ENCODE measurements around the gene BCR. TPM values are rescaled to one million over a fixed set of nuclear protein-coding genes. Genes with fewer than 3 reads are reported as not detected.
A peak's percentile ranks its signal among the peaks of the same experiment; 100 is the strongest.

Gene BCR
- total RNA-seq, 4 donors from 2014 or later: 36.9 to 514 (median 91.0) TPM

- no peak overlapping the region for H3K27ac ChIP-seq
- H3K4me3 ChIP-seq: no peak overlapping the region
- TF ChIP-seq EP300 (IDR thresholded peaks at IDR 0.05; ENCODE audit: low read depth) (no peak), POLR2A (IDR thresholded peaks at IDR 0.05) (no peak), CTCF (IDR thresholded peaks at IDR 0.05) (no peak), POLR2AphosphoS5 (IDR thresholded peaks at IDR 0.05) (no peak)
- in situ Hi-C loops (cut with MboI; ENCODE audit: low pct_ligation_motif_present in 1 of 4, low pct_unique_long_range_greater_than_20kb in 1 of 4, low sequenced_read_pairs in 3 of 4) (no loop called here), intact Hi-C loops (cut with DNase I; ENCODE audit: low total_unique reads) (no loop called here)
- peaks cover 0 to 6% (median under 1%) of the 10 kb centered on the region in 4 donors for H3K4me1 ChIP-seq
- H3K9me3 ChIP-seq: no peaks in the 10 kb centered on the region
- 91% methylated on average over 57 of the region's 60 CpGs; no CpG with 5 or more reads in 1 of the 2 donors for WGBS, 2 donors (ENCODE audit: low coverage in 1 of 2)
- no peaks in the 10 kb centered on the region for H3K27me3 ChIP-seq
- no peak for DNase-seq
- H3K36me3 ChIP-seq: peaks cover 0 to 10% (median 0%) of the 10 kb centered on the region in 4 donors
These were observed 82.4 kb downstream of the BCR start for GRCh38 chr22:23262518-23263332.

GRCh38 chr22:23263651-23264555, 83.6 kb downstream of the BCR start:
- Histone ChIP-seq H3K27me3 (no peaks in the 10 kb centered on the region), H3K27ac (no peak overlapping the region), H3K36me3 (peaks cover 0 to 10% (median 2%) of the 10 kb centered on the region in 4 donors), H3K4me3 (no peak overlapping the region), H3K9me3 (no peaks in the 10 kb centered on the region), H3K4me1 (peaks cover 0 to under 1% (median 0%) of the 10 kb centered on the region in 4 donors)
- in situ Hi-C loops (cut with MboI; ENCODE audit: low pct_ligation_motif_present in 1 of 4, low pct_unique_long_range_greater_than_20kb in 1 of 4, low sequenced_read_pairs in 3 of 4): no loop called here
- intact Hi-C loops (cut with DNase I; ENCODE audit: low total_unique reads): no loop called here
- no peak for TF ChIP-seq EP300 (IDR thresholded peaks at IDR 0.05; ENCODE audit: low read depth)
- 88% methylated on average over 20 of the region's 20 CpGs; no CpG with 5 or more reads in 1 of the 2 donors for WGBS, 2 donors (ENCODE audit: low coverage in 1 of 2)
- peak; percentile 22 for DNase-seq

GRCh38 chr22:23264610-23265367, 84.5 kb downstream of the BCR start:
- H3K27ac ChIP-seq: no peak overlapping the region
- no peaks in the 10 kb centered on the region for H3K9me3 ChIP-seq
- in situ Hi-C loops (cut with MboI; ENCODE audit: low pct_ligation_motif_present in 1 of 4, low pct_unique_long_range_greater_than_20kb in 1 of 4, low sequenced_read_pairs in 3 of 4) (no loop called here), intact Hi-C loops (cut with DNase I; ENCODE audit: low total_unique reads) (no loop called here)
- no peak for DNase-seq
- H3K4me3 ChIP-seq: no peak overlapping the region
- TF ChIP-seq EP300 (IDR thresholded peaks at IDR 0.05; ENCODE audit: low read depth): no peak
- no peak for TF ChIP-seq POLR2A (IDR thresholded peaks at IDR 0.05)
- TF ChIP-seq POLR2AphosphoS5 (IDR thresholded peaks at IDR 0.05): no peak
- TF ChIP-seq CTCF (IDR thresholded peaks at IDR 0.05): no peak
- H3K4me1 ChIP-seq: no peaks in the 10 kb centered on the region
- 80 to 84% methylated on average over 2 to 19 of the region's 19 CpGs for WGBS, 2 donors (ENCODE audit: low coverage in 1 of 2)
- no peaks in the 10 kb centered on the region for H3K27me3 ChIP-seq
- peaks cover 0 to 10% (median 3%) of the 10 kb centered on the region in 4 donors for H3K36me3 ChIP-seq

GRCh38 chr22:23265368-23265700, 85.0 kb downstream of the BCR start:
- 100% methylated on average over 2 to 7 of the region's 7 CpGs for WGBS, 2 donors (ENCODE audit: low coverage in 1 of 2)
- H3K9me3 ChIP-seq: no peaks in the 10 kb centered on the region
- intact Hi-C loops (cut with DNase I; ENCODE audit: low total_unique reads) (no loop called here), in situ Hi-C loops (cut with MboI; ENCODE audit: low pct_ligation_motif_present in 1 of 4, low pct_unique_long_range_greater_than_20kb in 1 of 4, low sequenced_read_pairs in 3 of 4) (no loop called here)
- no peak for DNase-seq
- no peak overlapping the region for H3K27ac ChIP-seq
- H3K4me1 ChIP-seq: no peaks in the 10 kb centered on the region
- H3K4me3 ChIP-seq: no peak overlapping the region
- peaks cover 0 to 10% (median 3%) of the 10 kb centered on the region in 4 donors for H3K36me3 ChIP-seq
- no peaks in the 10 kb centered on the region for H3K27me3 ChIP-seq
- no peak for TF ChIP-seq POLR2AphosphoS5 (IDR thresholded peaks at IDR 0.05)
- no peak for TF ChIP-seq EP300 (IDR thresholded peaks at IDR 0.05; ENCODE audit: low read depth)
- TF ChIP-seq POLR2A (IDR thresholded peaks at IDR 0.05): no peak
- TF ChIP-seq CTCF (IDR thresholded peaks at IDR 0.05): no peak

Measured in transverse colon (tissue), 4 donors.